HepG2 (cell line): ENCODE data around the gene WWP2. TPM values are rescaled to one million over a fixed set of nuclear protein-coding genes. Genes with fewer than 3 reads are reported as not detected.

ENCODE experiments used
- CHD2 ChIP-seq: IDR thresholded peaks from 2 replicates; pipeline ENCODE4 v1.6.1; 2011; ENCODE audit warnings: low read depth, low read length, improper control_type of control experiment
- GABPA ChIP-seq, 2 experiments: IDR thresholded peaks; 2 replicates each; pipeline ENCODE4 v1.6.1; 2011 to 2016; ENCODE audit warnings: low read depth in 2 of 2, low read length in 1 of 2, missing biosample characterization in 1 of 2, missing genetic modification characterization in 1 of 2
- SALL1 ChIP-seq: sonication (generic); formaldehyde crosslinking; IDR thresholded peaks from 2 replicates; pipeline ENCODE4 v1.8.0; 2022; ENCODE audit warnings: mild to moderate bottlenecking, missing genetic modification reagents
- SMAD3 ChIP-seq: sonication (generic); formaldehyde crosslinking; IDR thresholded peaks from 2 replicates; pipeline ENCODE4 v1.4.0; 2020; ENCODE audit warnings: missing genetic modification reagents
- SYNCRIP ChIP-seq: fragments of 200-400 bp; formaldehyde crosslinking; IDR thresholded peaks from 2 replicates; pipeline ENCODE4 v1.6.1; 2018; ENCODE audit warnings: mild to moderate bottlenecking, low read depth, low read length; ENCODE audit not compliant: insufficient read depth
- TEF ChIP-seq: sonication (generic); formaldehyde crosslinking; IDR thresholded peaks from 2 replicates; pipeline ENCODE4 v1.5.0; 2020; ENCODE audit warnings: missing genetic modification reagents
- ZNF142 ChIP-seq: sonication (generic); formaldehyde crosslinking; IDR thresholded peaks from 2 replicates; pipeline ENCODE4 v1.4.0; 2020; ENCODE audit warnings: missing genetic modification reagents
- ZSCAN31 ChIP-seq: sonication (generic); formaldehyde crosslinking; IDR thresholded peaks from 2 replicates; pipeline ENCODE4 v1.5.0; 2020; ENCODE audit warnings: low read depth, mild to moderate bottlenecking, missing genetic modification reagents
- polyA plus RNA-seq, 8 experiments: library from polyadenylated mRNA; depleted of rRNA in 3 of 8; stranded (reverse) in 7 of 8; unstranded in 1 of 8; fragments of >200 nt; fragmentation: Illumina TruSeq in 4 of 8; extraction: Trizol in 4 of 8; gene quantifications; 2 replicates each; pipeline versions ENCODE4 v1.2.1 to v1.2.3, GENCODE V29; 2011 to 2016; ENCODE audit warnings: low read depth in 4 of 8, missing spikeins in 1 of 8, mixed read lengths in 1 of 8; ENCODE audit not compliant: insufficient read depth in 1 of 8
- total RNA-seq, 5 experiments: library from RNA; depleted of rRNA; stranded (reverse); fragments of >200 nt; fragmentation: Illumina TruSeq; extraction: Trizol; gene quantifications; 2 replicates each; pipeline ENCODE4 v1.2.3, GENCODE V29; 2016; ENCODE audit warnings: low read depth in 1 of 5
- TF ChIP-seq, protein P1 (sequence below): sonication (generic); formaldehyde crosslinking; IDR thresholded peaks from 2 replicates; pipeline ENCODE4 v1.9.0; 2021; ENCODE audit warnings: missing genetic modification reagents, borderline replicate concordance
- TF ChIP-seq, protein P2 (sequence below): sonication (generic); formaldehyde crosslinking; IDR thresholded peaks from 2 replicates; pipeline ENCODE4 v1.4.0; 2020; ENCODE audit warnings: missing genetic modification reagents, borderline replicate concordance
- TF ChIP-seq, protein P3 (sequence below): sonication (generic); formaldehyde crosslinking; IDR thresholded peaks from 2 replicates; pipeline ENCODE4 v1.4.0; 2020; ENCODE audit warnings: missing genetic modification reagents

WWP2 gene
- total and polyA plus RNA-seq, 2 of the 13 experiments (the other 11 are each of a cell fraction or from before 2014, with no cell fraction given): 11.4 to 28.2 TPM

DNA sequence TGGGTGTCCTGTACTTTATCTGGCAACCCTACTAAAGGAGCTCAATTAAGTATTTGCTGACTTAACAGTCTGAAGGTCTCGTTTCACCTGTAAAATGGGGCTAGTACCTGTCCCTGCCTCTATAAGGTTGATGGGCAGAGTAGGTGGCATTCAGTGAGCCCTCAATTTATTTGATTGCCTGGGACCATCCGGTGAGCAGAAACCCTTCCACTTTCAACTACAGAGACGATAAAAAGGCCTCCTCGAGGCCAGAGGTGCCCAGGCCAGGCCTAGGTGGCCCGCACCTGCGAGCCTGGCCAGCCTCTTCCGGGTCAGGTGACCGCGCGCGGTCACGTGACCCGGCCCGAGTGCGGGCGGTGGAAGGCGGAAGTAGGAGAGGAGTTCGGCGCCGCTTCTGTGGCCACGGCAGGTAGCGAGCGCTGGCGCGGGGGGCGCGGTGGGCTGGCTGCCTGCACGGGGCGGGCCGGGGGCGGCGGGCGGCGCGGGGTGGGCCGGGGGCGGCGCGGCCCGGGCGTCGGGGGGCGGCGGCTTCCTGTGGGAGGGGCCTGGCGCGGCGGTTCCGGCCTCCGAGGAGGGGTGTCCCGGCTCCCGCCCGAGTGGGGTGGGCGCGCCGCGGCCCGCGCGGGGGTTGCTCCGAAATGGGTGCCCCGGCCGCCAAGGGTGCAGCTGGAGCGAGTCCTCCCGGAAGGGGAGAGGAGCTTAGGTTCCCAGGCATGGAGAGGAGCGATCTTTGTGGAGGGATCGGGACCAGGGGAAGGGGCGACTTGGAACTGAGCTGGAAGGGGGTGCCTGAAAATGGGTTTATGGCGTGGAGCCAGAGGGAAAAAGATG is at the start of gene WWP2 (continued):
- TF ChIP-seq, protein P1, sequence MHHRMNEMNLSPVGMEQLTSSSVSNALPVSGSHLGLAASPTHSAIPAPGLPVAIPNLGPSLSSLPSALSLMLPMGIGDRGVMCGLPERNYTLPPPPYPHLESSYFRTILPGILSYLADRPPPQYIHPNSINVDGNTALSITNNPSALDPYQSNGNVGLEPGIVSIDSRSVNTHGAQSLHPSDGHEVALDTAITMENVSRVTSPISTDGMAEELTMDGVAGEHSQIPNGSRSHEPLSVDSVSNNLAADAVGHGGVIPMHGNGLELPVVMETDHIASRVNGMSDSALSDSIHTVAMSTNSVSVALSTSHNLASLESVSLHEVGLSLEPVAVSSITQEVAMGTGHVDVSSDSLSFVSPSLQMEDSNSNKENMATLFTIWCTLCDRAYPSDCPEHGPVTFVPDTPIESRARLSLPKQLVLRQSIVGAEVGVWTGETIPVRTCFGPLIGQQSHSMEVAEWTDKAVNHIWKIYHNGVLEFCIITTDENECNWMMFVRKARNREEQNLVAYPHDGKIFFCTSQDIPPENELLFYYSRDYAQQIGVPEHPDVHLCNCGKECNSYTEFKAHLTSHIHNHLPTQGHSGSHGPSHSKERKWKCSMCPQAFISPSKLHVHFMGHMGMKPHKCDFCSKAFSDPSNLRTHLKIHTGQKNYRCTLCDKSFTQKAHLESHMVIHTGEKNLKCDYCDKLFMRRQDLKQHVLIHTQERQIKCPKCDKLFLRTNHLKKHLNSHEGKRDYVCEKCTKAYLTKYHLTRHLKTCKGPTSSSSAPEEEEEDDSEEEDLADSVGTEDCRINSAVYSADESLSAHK (CRISPR knock-in tag): 0 out of 2 replicates have a peak, but pooled peaks have one; percentile 45
- TF ChIP-seq CHD2: no peak; the same call in 1 of the 2 replicates
- peak; percentile 83 for TF ChIP-seq ZSCAN31 (CRISPR knock-in tag)
- TF ChIP-seq, protein P2, sequence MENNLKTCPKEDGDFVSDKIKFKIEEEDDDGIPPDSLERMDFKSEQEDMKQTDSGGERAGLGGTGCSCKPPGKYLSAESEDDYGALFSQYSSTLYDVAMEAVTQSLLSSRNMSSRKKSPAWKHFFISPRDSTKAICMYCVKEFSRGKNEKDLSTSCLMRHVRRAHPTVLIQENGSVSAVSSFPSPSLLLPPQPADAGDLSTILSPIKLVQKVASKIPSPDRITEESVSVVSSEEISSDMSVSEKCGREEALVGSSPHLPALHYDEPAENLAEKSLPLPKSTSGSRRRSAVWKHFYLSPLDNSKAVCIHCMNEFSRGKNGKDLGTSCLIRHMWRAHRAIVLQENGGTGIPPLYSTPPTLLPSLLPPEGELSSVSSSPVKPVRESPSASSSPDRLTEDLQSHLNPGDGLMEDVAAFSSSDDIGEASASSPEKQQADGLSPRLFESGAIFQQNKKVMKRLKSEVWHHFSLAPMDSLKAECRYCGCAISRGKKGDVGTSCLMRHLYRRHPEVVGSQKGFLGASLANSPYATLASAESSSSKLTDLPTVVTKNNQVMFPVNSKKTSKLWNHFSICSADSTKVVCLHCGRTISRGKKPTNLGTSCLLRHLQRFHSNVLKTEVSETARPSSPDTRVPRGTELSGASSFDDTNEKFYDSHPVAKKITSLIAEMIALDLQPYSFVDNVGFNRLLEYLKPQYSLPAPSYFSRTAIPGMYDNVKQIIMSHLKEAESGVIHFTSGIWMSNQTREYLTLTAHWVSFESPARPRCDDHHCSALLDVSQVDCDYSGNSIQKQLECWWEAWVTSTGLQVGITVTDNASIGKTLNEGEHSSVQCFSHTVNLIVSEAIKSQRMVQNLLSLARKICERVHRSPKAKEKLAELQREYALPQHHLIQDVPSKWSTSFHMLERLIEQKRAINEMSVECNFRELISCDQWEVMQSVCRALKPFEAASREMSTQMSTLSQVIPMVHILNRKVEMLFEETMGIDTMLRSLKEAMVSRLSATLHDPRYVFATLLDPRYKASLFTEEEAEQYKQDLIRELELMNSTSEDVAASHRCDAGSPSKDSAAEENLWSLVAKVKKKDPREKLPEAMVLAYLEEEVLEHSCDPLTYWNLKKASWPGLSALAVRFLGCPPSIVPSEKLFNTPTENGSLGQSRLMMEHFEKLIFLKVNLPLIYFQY (CRISPR knock-in tag): peak; percentile 68; the same call in 1 of the 2 replicates
- TF ChIP-seq SYNCRIP: no peak
- TF ChIP-seq TEF (CRISPR knock-in tag): peak; percentile 33; the same call in 1 of the 2 replicates
- TF ChIP-seq SALL1 (CRISPR knock-in tag): peak; percentile 78; the same call in 1 of the 2 replicates
- peak; percentile 65 for TF ChIP-seq GABPA (IDR thresholded peaks at IDR 0.05; ENCODE audit: low read depth, low read length)
- peak; percentile 87 for TF ChIP-seq GABPA (CRISPR knock-in tag; IDR thresholded peaks at IDR 0.05; ENCODE audit: low read depth)
- TF ChIP-seq SMAD3 (CRISPR knock-in tag): no peak
- TF ChIP-seq ZNF142 (CRISPR knock-in tag): peak; percentile 64; the same call in 1 of the 2 replicates
- TF ChIP-seq, protein P3, sequence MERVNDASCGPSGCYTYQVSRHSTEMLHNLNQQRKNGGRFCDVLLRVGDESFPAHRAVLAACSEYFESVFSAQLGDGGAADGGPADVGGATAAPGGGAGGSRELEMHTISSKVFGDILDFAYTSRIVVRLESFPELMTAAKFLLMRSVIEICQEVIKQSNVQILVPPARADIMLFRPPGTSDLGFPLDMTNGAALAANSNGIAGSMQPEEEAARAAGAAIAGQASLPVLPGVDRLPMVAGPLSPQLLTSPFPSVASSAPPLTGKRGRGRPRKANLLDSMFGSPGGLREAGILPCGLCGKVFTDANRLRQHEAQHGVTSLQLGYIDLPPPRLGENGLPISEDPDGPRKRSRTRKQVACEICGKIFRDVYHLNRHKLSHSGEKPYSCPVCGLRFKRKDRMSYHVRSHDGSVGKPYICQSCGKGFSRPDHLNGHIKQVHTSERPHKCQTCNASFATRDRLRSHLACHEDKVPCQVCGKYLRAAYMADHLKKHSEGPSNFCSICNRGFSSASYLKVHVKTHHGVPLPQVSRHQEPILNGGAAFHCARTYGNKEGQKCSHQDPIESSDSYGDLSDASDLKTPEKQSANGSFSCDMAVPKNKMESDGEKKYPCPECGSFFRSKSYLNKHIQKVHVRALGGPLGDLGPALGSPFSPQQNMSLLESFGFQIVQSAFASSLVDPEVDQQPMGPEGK (CRISPR knock-in tag): peak; percentile 78
